GM19043 (cell line): ENCODE data around the gene DIAPH2.
"Not testable (repeated sequence)": the region's sequence is repeated elsewhere in the genome, so short reads cannot be mapped to it uniquely, and the experiment has no call there.

Experiments
- ATAC-seq: cut with Tn5 transposase; IDR thresholded peaks from one replicate; pipeline ENCODE4 v1.9.1; 2021; ENCODE audit warnings: low read depth; ENCODE audit not compliant: unreplicated experiment

DIAPH2 gene

GRCh38 chrX:96798982-96799381 lies 114.3 kb downstream of the DIAPH2 start:
- no peak for ATAC-seq

GRCh38 chrX:96807318-96807717 lies 122.7 kb downstream of the DIAPH2 start:
- no peak for ATAC-seq

GRCh38 chrX:96820935-96821334 lies 136.3 kb downstream of the DIAPH2 start:
- ATAC-seq = no peak

- no peak for ATAC-seq
These were observed 139.5 kb downstream of the DIAPH2 start for GRCh38 chrX:96824166-96824565.

- ATAC-seq = no peak
These were observed 148.7 kb downstream of the DIAPH2 start for GRCh38 chrX:96833333-96833732.

GRCh38 chrX:96834137-96834536 lies 149.5 kb downstream of the DIAPH2 start:
- no peak for ATAC-seq

- ATAC-seq = peak; percentile 75
These were observed 151.1 kb downstream of the DIAPH2 start for GRCh38 chrX:96835660-96836289.

GRCh38 chrX:96837808-96838207 lies 153.2 kb downstream of the DIAPH2 start:
- no peak for ATAC-seq

GRCh38 chrX:96838537-96838936 lies 153.9 kb downstream of the DIAPH2 start:
- no peak for ATAC-seq

- no peak for ATAC-seq
These were observed 156.7 kb downstream of the DIAPH2 start for GRCh38 chrX:96841325-96841724.

- ATAC-seq = not testable (repeated sequence)
These were observed 157.2 kb downstream of the DIAPH2 start for GRCh38 chrX:96841866-96842265.

- no peak for ATAC-seq
These were observed 158.9 kb downstream of the DIAPH2 start for GRCh38 chrX:96843566-96843965.

- no peak for ATAC-seq
These were observed 162.2 kb downstream of the DIAPH2 start for GRCh38 chrX:96846841-96847240.

GRCh38 chrX:96859422-96859821 lies 174.8 kb downstream of the DIAPH2 start:
- ATAC-seq = not testable (repeated sequence)

GRCh38 chrX:96861218-96861617 lies 176.6 kb downstream of the DIAPH2 start:
- ATAC-seq = peak; percentile 75

GRCh38 chrX:96861661-96862060 lies 177.0 kb downstream of the DIAPH2 start:
- no peak for ATAC-seq

GRCh38 chrX:96883608-96884007 lies 199.0 kb downstream of the DIAPH2 start, which contains the start of gene RPA4:
TSS of gene RPA4 (plus strand) at chrX:96883908. CDS start at chrX:96884311, 403 bp downstream.
- ATAC-seq = no peak

GRCh38 chrX:96884027-96884426 lies 199.4 kb downstream of the DIAPH2 start:
- ATAC-seq = no peak

GRCh38 chrX:96889726-96890125 lies 205.1 kb downstream of the DIAPH2 start:
- no peak for ATAC-seq

GRCh38 chrX:96906741-96907140 lies 222.1 kb downstream of the DIAPH2 start:
- no peak for ATAC-seq

GRCh38 chrX:96907516-96908272 lies 223.1 kb downstream of the DIAPH2 start:
- ATAC-seq = no peak

- no peak for ATAC-seq
These were observed 224.6 kb downstream of the DIAPH2 start for GRCh38 chrX:96909291-96909690.
